Measurements from ENCODE around the gene VRK2. TPM values are rescaled to one million over a fixed set of nuclear protein-coding genes. Genes with fewer than 3 reads are reported as not detected.

Gene VRK2
- total and polyA plus RNA-seq, 2 experiments from 2014 or later: 19.0 to 22.5 TPM

DNA sequence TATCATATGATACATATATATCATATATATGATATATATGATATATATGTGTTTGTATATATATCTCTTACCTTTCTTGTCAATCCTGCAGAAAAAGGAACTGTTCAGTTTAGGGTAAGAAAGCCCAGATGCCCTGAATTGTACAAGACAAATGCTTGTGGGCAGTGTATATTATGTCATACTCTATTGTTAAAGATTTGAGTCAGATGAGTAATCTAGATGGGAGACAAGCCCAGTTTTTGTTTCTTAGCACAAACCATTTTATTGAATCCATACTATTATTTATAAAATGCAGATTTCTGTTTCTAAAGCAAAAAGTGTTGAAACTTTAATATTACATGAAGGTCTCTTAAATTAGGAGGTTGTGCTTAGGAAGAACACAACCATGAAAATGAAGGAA, 90.6 kb downstream of the VRK2 start:
- H3K4me1 Mint-ChIP-seq: peaks cover 10% of the 10 kb centered on the region; the same call in 2 of the 3 replicates
- H3K9me2 ChIP-seq (ENCODE audit: insufficient read depth): no peaks in the 10 kb centered on the region
- no peak for TF ChIP-seq CREB1 (CRISPR knock-in tag; IDR thresholded peaks at IDR 0.05; ENCODE audit: low read depth)
- TF ChIP-seq ZNF114 (CRISPR knock-in tag; IDR thresholded peaks at IDR 0.05): no peak
- no peak for TF ChIP-seq STAT1 (IDR thresholded peaks at IDR 0.05; ENCODE audit: unreplicated experiment)
- no peaks in the 10 kb centered on the region for H3K4me1 ChIP-seq (ENCODE audit: insufficient read depth)
- H3K27me3 ChIP-seq (ENCODE audit: insufficient read depth): no peaks in the 10 kb centered on the region
- H3K36me3 ChIP-seq (ENCODE audit: insufficient read depth): no peaks in the 10 kb centered on the region; the same call in 1 of the 2 replicates
- no peak overlapping the region for H3K4me3 Mint-ChIP-seq
- ATAC-seq: no peak
- no peak overlapping the region for H3K4me2 ChIP-seq
- no peak overlapping the region for H3K4me3 ChIP-seq
- H4K20me1 ChIP-seq (replicated peaks; ENCODE audit: insufficient read depth): no peaks in the 10 kb centered on the region
- H3K27ac ChIP-seq (ENCODE audit: low read depth): no peak overlapping the region
- H3K36me3 Mint-ChIP-seq (ENCODE audit: low read depth): peaks cover 9% of the 10 kb centered on the region; the same call in 2 of the 3 replicates
- no peak overlapping the region for H3K27ac Mint-ChIP-seq
- H2AFZ ChIP-seq: no peak overlapping the region
- H3K9me3 Mint-ChIP-seq: no peaks in the 10 kb centered on the region; the same call in 2 of the 3 replicates
- no peak for DNase-seq (ENCODE audit: low spot score)
- H3K27me3 Mint-ChIP-seq (ENCODE audit: insufficient read depth, low read depth, poor library complexity): no peaks in the 10 kb centered on the region
- H3K79me2 ChIP-seq (replicated peaks; ENCODE audit: insufficient read depth): no peaks in the 10 kb centered on the region
- H3F3A ChIP-seq (replicated peaks; ENCODE audit: low read depth): no peaks in the 10 kb centered on the region

- peaks cover 9% of the 10 kb centered on the region; the same call in 2 of the 3 replicates for H3K36me3 Mint-ChIP-seq (ENCODE audit: low read depth)
- DNase-seq (ENCODE audit: low spot score): no peak
- Histone ChIP-seq H3K4me3 (no peak overlapping the region), H4K20me1 (replicated peaks; ENCODE audit: insufficient read depth) (no peaks in the 10 kb centered on the region), H3K36me3 (ENCODE audit: insufficient read depth) (no peaks in the 10 kb centered on the region; the same call in 1 of the 2 replicates), H3K79me2 (replicated peaks; ENCODE audit: insufficient read depth) (no peaks in the 10 kb centered on the region), H2AFZ (no peak overlapping the region), H3F3A (replicated peaks; ENCODE audit: low read depth) (no peaks in the 10 kb centered on the region), H3K9me2 (ENCODE audit: insufficient read depth) (no peaks in the 10 kb centered on the region), H3K4me1 (ENCODE audit: insufficient read depth) (no peaks in the 10 kb centered on the region), H3K27ac (ENCODE audit: low read depth) (no peak overlapping the region), H3K4me2 (no peak overlapping the region), H3K27me3 (ENCODE audit: insufficient read depth) (no peaks in the 10 kb centered on the region)
- no peaks in the 10 kb centered on the region; the same call in 2 of the 3 replicates for H3K9me3 Mint-ChIP-seq
- H3K4me3 Mint-ChIP-seq: no peak overlapping the region
- no peak overlapping the region for H3K27ac Mint-ChIP-seq
- H3K4me1 Mint-ChIP-seq: peaks cover 10% of the 10 kb centered on the region; the same call in 2 of the 3 replicates
- no peaks in the 10 kb centered on the region for H3K27me3 Mint-ChIP-seq (ENCODE audit: insufficient read depth, low read depth, poor library complexity)
- ATAC-seq: no peak
- no peak for TF ChIP-seq ZNF331 (CRISPR knock-in tag; IDR thresholded peaks at IDR 0.05; ENCODE audit: low read depth)
- no peak for TF ChIP-seq EZH2phosphoT487 (IDR thresholded peaks at IDR 0.05; ENCODE audit: unreplicated experiment)
- TF ChIP-seq EZH2 (IDR thresholded peaks at IDR 0.05; ENCODE audit: low read depth, unreplicated experiment): no peak
- no peak for TF ChIP-seq POLR2AphosphoS5 (IDR thresholded peaks at IDR 0.05; ENCODE audit: low read depth)
- TF ChIP-seq CTCF (conservative IDR thresholded peaks at IDR 0.05; ENCODE audit: low read depth in 2 of 2): no peak
- TF ChIP-seq CREB1 (CRISPR knock-in tag; IDR thresholded peaks at IDR 0.05; ENCODE audit: low read depth): no peak
- TF ChIP-seq JUNB (IDR thresholded peaks at IDR 0.05; ENCODE audit: unreplicated experiment): no peak
- no peak for TF ChIP-seq ETS1 (IDR thresholded peaks at IDR 0.05)
- TF ChIP-seq, protein P1, sequence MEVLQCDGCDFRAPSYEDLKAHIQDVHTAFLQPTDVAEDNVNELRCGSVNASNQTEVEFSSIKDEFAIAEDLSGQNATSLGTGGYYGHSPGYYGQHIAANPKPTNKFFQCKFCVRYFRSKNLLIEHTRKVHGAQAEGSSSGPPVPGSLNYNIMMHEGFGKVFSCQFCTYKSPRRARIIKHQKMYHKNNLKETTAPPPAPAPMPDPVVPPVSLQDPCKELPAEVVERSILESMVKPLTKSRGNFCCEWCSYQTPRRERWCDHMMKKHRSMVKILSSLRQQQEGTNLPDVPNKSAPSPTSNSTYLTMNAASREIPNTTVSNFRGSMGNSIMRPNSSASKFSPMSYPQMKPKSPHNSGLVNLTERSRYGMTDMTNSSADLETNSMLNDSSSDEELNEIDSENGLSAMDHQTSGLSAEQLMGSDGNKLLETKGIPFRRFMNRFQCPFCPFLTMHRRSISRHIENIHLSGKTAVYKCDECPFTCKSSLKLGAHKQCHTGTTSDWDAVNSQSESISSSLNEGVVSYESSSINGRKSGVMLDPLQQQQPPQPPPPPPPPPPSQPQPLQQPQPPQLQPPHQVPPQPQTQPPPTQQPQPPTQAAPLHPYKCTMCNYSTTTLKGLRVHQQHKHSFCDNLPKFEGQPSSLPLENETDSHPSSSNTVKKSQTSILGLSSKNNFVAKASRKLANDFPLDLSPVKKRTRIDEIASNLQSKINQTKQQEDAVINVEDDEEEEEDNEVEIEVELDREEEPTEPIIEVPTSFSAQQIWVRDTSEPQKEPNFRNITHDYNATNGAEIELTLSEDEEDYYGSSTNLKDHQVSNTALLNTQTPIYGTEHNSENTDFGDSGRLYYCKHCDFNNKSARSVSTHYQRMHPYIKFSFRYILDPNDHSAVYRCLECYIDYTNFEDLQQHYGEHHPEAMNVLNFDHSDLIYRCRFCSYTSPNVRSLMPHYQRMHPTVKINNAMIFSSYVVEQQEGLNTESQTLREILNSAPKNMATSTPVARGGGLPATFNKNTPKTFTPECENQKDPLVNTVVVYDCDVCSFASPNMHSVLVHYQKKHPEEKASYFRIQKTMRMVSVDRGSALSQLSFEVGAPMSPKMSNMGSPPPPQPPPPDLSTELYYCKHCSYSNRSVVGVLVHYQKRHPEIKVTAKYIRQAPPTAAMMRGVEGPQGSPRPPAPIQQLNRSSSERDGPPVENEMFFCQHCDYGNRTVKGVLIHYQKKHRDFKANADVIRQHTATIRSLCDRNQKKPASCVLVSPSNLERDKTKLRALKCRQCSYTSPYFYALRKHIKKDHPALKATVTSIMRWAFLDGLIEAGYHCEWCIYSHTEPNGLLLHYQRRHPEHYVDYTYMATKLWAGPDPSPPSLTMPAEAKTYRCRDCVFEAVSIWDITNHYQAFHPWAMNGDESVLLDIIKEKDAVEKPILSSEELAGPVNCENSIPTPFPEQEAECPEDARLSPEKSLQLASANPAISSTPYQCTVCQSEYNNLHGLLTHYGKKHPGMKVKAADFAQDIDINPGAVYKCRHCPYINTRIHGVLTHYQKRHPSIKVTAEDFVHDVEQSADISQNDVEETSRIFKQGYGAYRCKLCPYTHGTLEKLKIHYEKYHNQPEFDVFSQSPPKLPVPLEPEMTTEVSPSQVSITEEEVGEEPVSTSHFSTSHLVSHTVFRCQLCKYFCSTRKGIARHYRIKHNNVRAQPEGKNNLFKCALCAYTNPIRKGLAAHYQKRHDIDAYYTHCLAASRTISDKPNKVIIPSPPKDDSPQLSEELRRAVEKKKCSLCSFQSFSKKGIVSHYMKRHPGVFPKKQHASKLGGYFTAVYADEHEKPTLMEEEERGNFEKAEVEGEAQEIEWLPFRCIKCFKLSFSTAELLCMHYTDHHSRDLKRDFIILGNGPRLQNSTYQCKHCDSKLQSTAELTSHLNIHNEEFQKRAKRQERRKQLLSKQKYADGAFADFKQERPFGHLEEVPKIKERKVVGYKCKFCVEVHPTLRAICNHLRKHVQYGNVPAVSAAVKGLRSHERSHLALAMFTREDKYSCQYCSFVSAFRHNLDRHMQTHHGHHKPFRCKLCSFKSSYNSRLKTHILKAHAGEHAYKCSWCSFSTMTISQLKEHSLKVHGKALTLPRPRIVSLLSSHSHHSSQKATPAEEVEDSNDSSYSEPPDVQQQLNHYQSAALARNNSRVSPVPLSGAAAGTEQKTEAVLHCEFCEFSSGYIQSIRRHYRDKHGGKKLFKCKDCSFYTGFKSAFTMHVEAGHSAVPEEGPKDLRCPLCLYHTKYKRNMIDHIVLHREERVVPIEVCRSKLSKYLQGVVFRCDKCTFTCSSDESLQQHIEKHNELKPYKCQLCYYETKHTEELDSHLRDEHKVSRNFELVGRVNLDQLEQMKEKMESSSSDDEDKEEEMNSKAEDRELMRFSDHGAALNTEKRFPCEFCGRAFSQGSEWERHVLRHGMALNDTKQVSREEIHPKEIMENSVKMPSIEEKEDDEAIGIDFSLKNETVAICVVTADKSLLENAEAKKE (CRISPR knock-in tag; IDR thresholded peaks at IDR 0.05): no peak
- TF ChIP-seq STAT1 (IDR thresholded peaks at IDR 0.05; ENCODE audit: unreplicated experiment): no peak
- no peak for TF ChIP-seq NANOG (IDR thresholded peaks at IDR 0.05; ENCODE audit: borderline replicate concordance)
- TF ChIP-seq ZNF114 (CRISPR knock-in tag; IDR thresholded peaks at IDR 0.05): no peak
Measured at GRCh38 chr2:58137856-58138255, 91.2 kb downstream of the VRK2 start.

Measured in GM23338 (cell line).